Panc1 (cell line): ENCODE measurements around the gene RGS9BP. TPM values are rescaled to one million over a fixed set of nuclear protein-coding genes. Genes with fewer than 3 reads are reported as not detected.

Experiments used
- ATAC-seq: fragments of 200-7000 bp; cut with Tn5 transposase; 2 replicates; pipeline ENCODE4 v1.9.1; 2020; ENCODE audit warnings: mild to moderate bottlenecking, moderate library complexity
- BruUV-seq: library from RNA; stranded (reverse); fragments of 400-500 nt; replicated peaks from 2 replicates; lab custom pipeline; 2021; lab: Mats Ljungman, UMichigan
- CTCF ChIA-PET: fragments of 300-600 bp; sonication (Branson Sonifier 250); formaldehyde crosslinking; loops from one replicate; lab custom pipeline; 2022; ENCODE audit warnings: antibody characterized with exemption; lab: Charles Lee
- POLR2A ChIA-PET: fragments of 300-600 bp; sonication (Branson Sonifier 250); formaldehyde crosslinking; loops from one replicate; lab custom pipeline; 2022; ENCODE audit warnings: antibody characterized with exemption; lab: Charles Lee
- DNase-seq: peaks from one replicate; pipeline ENCODE4 v3.0.0-alpha.2; 2010; ENCODE audit warnings: low read depth, low spot score
- H3K27ac ChIP-seq: 2 replicates; pipeline ENCODE4 v1.5.1; 2011; ENCODE audit warnings: mild to moderate bottlenecking, low read length, inconsistent platforms
- H3K27me3 ChIP-seq: fragments of 200-500 bp; sonication (Bioruptor generic); 2 replicates; pipeline ENCODE4 v1.6.0; 2014; ENCODE audit warnings: low read length, inconsistent platforms; ENCODE audit not compliant: control insufficient read depth, insufficient read depth
- H3K36me3 ChIP-seq: fragments of 200-500 bp; sonication (Bioruptor generic); 2 replicates; pipeline ENCODE4 v1.5.1; 2014; ENCODE audit warnings: inconsistent platforms, mild to moderate bottlenecking, low read length, moderate library complexity; ENCODE audit not compliant: control insufficient read depth, insufficient read depth
- H3K4me1 ChIP-seq: 2 replicates; pipeline ENCODE4 v1.5.1; 2011; ENCODE audit warnings: inconsistent platforms, mild to moderate bottlenecking, low read length, moderate library complexity; ENCODE audit not compliant: control insufficient read depth, insufficient read depth
- H3K4me3 ChIP-seq, 2 experiments: 2 replicates each; pipeline ENCODE4 v1.5.1; 2011 to 2012; ENCODE audit warnings: low read depth in 2 of 2, low read length in 2 of 2, mild to moderate bottlenecking in 2 of 2, inconsistent platforms in 1 of 2, moderate library complexity in 1 of 2
- H3K9me3 ChIP-seq: fragments of 200-500 bp; sonication (Bioruptor generic); 2 replicates; pipeline ENCODE4 v1.5.1; 2014; ENCODE audit warnings: low read depth, mild to moderate bottlenecking, inconsistent platforms, low read length, moderate library complexity; ENCODE audit not compliant: control insufficient read depth, insufficient read depth
- POLR2AphosphoS5 ChIP-seq: IDR thresholded peaks from 2 replicates; pipeline ENCODE4 v1.6.1; 2012; ENCODE audit warnings: mild to moderate bottlenecking, low read depth, low read length, moderate library complexity
- REST ChIP-seq, 2 experiments: IDR thresholded peaks; 2 replicates each; pipeline ENCODE4 v1.6.1; 2011 to 2012; ENCODE audit warnings: low read depth in 2 of 2, control low read depth in 1 of 2, low read length in 1 of 2, mild to moderate bottlenecking in 1 of 2, moderate library complexity in 1 of 2; ENCODE audit not compliant: insufficient read depth in 1 of 2
- SIN3A ChIP-seq: IDR thresholded peaks from 2 replicates; pipeline ENCODE4 v1.6.1; 2012; ENCODE audit warnings: low read depth, mild to moderate bottlenecking, low read length, moderate library complexity, borderline replicate concordance; ENCODE audit not compliant: insufficient read depth
- TCF7L2 ChIP-seq: IDR thresholded peaks from 2 replicates; pipeline ENCODE4 v1.6.1; 2011; ENCODE audit warnings: mild to moderate bottlenecking, low read depth, low read length, inconsistent platforms
- in situ Hi-C: cut with HindIII; loops from 2 replicates; pipeline ENCODE4 v1.10.0; 2016; ENCODE audit warnings: low sequenced_read_pairs, low pct_unique_long_range_greater_than_20kb
- intact Hi-C: fragments of 100-400 bp; cut with micrococcal nuclease; formaldehyde crosslinking; loops from one replicate; pipeline ENCODE4 v1.10.0; 2022; ENCODE audit not compliant: unreplicated experiment
- total RNA-seq: library from RNA; stranded (reverse); gene quantifications from one replicate; pipeline ENCODE4 v1.2.1, GENCODE V29; 2021; ENCODE audit not compliant: unreplicated experiment
- TF ChIP-seq, protein P1 (sequence below): fragments of 450-650 bp; IDR thresholded peaks from 2 replicates; pipeline ENCODE4 v1.5.1; 2017; ENCODE audit warnings: mild to moderate bottlenecking

Gene RGS9BP
- total RNA-seq, 1 experiment from 2014 or later: 1.3 TPM

GRCh38 chr19:32672841-32673240 lies 2.8 kb upstream of the RGS9BP start:
- Histone ChIP-seq H3K4me3 (no peak overlapping the region), H3K27me3 (no peaks in the 10 kb centered on the region), H3K36me3 (no peaks in the 10 kb centered on the region), H3K9me3 (no peaks in the 10 kb centered on the region), H3K27ac (no peak overlapping the region), H3K4me1 (peaks cover 16% of the 10 kb centered on the region; the same call in 1 of the 2 replicates)
- POLR2A ChIA-PET: no interaction called here
- no peak for DNase-seq
- in situ Hi-C loops: no loop called here
- TF ChIP-seq REST (IDR thresholded peaks at IDR 0.05; ENCODE audit: insufficient read depth in 1 of 2, low read depth in 2 of 2, low read length in 1 of 2): no peak
- TF ChIP-seq SIN3A: no peak
- TF ChIP-seq TCF7L2: no peak
- intact Hi-C loops: no loop called here
- no peak for ATAC-seq
- CTCF ChIA-PET: no interaction called here
- BruUV-seq: no TSS peak

GRCh38 chr19:32673573-32673972 lies 2.1 kb upstream of the RGS9BP start:
- no peak for DNase-seq
- intact Hi-C loops: no loop called here
- Histone ChIP-seq H3K27ac (no peak overlapping the region), H3K9me3 (no peaks in the 10 kb centered on the region), H3K27me3 (no peaks in the 10 kb centered on the region), H3K4me1 (peaks cover 16% of the 10 kb centered on the region; the same call in 1 of the 2 replicates), H3K36me3 (no peaks in the 10 kb centered on the region), H3K4me3 (peak overlapping the region; percentile 75 to 95)
- no peak for ATAC-seq
- POLR2A ChIA-PET: interaction anchor here (0.5 kb wide), 1 partner anchor 207 kb away, joined by 4 read pairs; no protein-coding TSS in a partner anchor
- no TSS peak for BruUV-seq
- TF ChIP-seq TCF7L2 (no peak), SIN3A (no peak), REST (IDR thresholded peaks at IDR 0.05; ENCODE audit: insufficient read depth in 1 of 2, low read depth in 2 of 2, low read length in 1 of 2) (no peak), POLR2AphosphoS5 (no peak)
- TF ChIP-seq, protein P1, sequence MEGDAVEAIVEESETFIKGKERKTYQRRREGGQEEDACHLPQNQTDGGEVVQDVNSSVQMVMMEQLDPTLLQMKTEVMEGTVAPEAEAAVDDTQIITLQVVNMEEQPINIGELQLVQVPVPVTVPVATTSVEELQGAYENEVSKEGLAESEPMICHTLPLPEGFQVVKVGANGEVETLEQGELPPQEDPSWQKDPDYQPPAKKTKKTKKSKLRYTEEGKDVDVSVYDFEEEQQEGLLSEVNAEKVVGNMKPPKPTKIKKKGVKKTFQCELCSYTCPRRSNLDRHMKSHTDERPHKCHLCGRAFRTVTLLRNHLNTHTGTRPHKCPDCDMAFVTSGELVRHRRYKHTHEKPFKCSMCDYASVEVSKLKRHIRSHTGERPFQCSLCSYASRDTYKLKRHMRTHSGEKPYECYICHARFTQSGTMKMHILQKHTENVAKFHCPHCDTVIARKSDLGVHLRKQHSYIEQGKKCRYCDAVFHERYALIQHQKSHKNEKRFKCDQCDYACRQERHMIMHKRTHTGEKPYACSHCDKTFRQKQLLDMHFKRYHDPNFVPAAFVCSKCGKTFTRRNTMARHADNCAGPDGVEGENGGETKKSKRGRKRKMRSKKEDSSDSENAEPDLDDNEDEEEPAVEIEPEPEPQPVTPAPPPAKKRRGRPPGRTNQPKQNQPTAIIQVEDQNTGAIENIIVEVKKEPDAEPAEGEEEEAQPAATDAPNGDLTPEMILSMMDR: no peak
- in situ Hi-C loops: no loop called here
- CTCF ChIA-PET: no interaction called here
